SKM-1 treated with dmso at 0.1 percent for 144 hours (cell line): Measurements from ENCODE around the gene MDP1.
"Not testable (repeated sequence)": the region's sequence is repeated elsewhere in the genome, so short reads cannot be mapped to it uniquely, and the experiment has no call there.

Experiments
- DNase-seq: peaks from one replicate; lab custom pipeline; 2025; ENCODE audit not compliant: unreplicated experiment; lab: John Stamatoyannopoulos, UW

MDP1 gene

GRCh38 chr14:24251880-24252288 is 36.0 kb upstream of the MDP1 start:
- DNase-seq: no peak

GRCh38 chr14:24250354-24250753 is 34.5 kb upstream of the MDP1 start:
- no peak for DNase-seq

DNA sequence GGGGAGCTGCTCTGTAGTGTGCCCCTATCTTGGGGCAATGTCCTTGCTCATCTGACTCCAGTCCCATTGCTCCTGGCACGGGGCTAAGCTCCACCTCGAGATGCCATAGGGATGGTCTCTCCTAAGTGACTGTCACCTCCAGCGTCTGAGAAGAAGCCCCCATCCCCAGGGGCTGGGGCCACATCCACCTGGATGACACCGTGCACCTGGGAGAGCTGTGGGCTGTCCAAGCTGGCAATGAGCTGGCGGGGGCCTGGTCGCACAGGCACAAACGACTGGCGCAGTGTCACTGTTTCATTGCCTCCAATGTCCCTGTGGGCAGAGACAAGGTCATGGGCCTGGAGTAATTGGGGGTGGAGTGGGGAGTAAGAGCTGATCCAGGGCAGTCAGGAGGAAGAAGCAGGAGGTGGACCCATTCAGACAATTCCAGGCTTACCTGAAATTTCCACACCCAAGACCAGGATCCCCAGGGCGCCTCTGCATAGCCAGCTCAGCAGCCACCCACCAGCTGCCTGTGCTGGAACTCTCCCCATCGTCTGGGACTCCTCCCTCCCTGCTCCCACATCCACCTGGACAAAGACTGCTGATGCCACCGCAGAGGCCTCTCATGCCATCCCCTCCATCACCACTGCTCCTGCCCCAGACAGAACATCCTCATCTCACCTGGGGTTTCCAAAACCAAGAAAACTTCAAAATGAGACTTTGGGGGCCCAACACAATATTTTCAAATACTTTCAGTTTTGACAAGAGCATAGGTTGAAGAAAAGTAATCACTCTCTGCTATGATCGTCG is 33.6 kb upstream of the MDP1 start:
- DNase-seq: no peak

- DNase-seq: no peak
These were observed 31.6 kb upstream of the MDP1 start for GRCh38 chr14:24247422-24247821.

- no peak for DNase-seq
These were observed 30.9 kb upstream of the MDP1 start for GRCh38 chr14:24246765-24247212.

DNA sequence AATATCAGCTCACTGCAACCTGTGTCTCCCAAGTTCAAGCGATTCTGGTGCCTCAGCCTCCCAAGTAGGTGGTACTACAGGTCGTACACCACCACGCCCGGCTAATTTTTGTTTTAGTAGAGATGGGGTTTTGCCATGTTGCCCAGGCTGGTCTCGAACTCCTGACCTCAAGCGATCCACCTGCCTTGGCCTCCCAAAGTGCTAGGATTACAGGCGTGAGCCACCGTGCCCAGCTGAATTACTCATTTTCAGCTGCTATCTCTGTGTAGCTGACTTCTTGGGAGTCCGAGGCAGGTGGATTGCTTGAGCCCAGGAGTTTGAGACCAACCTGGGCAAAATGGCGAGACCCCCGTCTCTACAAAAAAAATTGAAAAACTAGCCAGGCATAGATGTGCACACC is 29.5 kb upstream of the MDP1 start:
- DNase-seq: not testable (repeated sequence)

DNA sequence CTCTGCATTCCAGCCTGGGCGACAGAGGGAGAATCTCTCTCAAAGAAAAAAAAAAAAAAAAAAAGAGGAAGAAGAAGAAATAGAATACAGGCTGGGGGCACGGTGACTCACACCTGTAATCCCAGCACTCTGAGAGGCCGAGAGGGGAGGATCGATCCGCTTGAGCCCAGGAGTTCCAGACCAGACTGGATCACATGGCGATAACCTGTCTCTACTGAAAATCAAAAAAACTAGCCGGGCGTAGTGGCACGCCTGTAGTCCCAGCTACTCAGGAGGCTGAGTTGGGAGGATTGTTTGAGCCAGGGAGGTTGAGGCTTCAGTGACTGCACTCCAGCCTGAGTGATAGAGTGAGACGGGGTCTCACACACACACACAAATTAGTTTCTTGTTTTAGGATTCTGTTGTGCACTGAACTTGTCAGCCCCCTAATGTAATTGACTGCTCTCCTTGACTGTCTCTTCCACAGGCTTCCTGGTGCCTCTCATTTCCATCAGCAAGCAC is 27.5 kb upstream of the MDP1 start:
- peak; percentile 9 for DNase-seq

- peak; percentile 80 for DNase-seq
These were observed 26.1 kb upstream of the MDP1 start for GRCh38 chr14:24241829-24242443.

- no peak for DNase-seq
These were observed 24.4 kb upstream of the MDP1 start for GRCh38 chr14:24240110-24240918.

- DNase-seq: no peak
These were observed 22.7 kb upstream of the MDP1 start for GRCh38 chr14:24238527-24239037.

GRCh38 chr14:24238123-24238522 is 22.3 kb upstream of the MDP1 start:
- no peak for DNase-seq

GRCh38 chr14:24237463-24237955 is 21.6 kb upstream of the MDP1 start:
- no peak for DNase-seq

DNA sequence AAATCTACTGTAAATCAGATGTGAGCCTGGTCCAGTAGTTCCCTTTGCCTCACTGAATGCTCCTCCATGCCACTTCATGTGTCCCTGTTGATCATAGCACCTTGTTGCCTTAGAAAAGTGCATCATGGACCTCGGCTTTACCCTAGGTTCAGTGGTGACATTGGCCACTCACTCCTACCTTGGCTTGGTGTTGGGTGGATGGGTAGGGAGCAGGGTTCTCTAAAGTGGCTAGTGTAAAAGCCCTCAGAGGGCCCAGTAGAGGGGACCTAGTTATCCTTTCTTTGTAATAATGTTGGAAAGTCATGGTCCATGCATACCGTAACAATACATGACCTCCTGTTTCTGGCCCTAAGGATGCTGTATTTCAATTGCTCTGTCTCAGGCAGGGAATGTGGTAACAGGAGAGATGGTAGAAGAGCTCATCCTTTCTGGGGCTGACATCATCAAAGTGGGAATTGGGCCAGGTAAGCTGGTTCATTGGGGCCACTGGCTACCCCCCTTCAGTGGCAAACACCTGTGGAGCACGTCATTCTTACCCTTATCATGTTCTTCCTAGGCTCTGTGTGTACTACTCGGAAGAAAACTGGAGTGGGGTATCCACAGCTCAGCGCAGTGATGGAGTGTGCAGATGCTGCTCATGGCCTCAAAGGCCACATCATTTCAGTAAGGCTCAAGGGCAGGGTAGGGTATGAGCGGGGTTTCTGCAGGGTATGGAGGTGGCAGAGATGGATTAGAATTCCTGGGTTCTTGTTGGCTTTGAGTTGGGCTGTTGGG is 21.0 kb upstream of the MDP1 start:
- DNase-seq: no peak

GRCh38 chr14:24235804-24236688 is 20.2 kb upstream of the MDP1 start:
- DNase-seq: no peak

DNA sequence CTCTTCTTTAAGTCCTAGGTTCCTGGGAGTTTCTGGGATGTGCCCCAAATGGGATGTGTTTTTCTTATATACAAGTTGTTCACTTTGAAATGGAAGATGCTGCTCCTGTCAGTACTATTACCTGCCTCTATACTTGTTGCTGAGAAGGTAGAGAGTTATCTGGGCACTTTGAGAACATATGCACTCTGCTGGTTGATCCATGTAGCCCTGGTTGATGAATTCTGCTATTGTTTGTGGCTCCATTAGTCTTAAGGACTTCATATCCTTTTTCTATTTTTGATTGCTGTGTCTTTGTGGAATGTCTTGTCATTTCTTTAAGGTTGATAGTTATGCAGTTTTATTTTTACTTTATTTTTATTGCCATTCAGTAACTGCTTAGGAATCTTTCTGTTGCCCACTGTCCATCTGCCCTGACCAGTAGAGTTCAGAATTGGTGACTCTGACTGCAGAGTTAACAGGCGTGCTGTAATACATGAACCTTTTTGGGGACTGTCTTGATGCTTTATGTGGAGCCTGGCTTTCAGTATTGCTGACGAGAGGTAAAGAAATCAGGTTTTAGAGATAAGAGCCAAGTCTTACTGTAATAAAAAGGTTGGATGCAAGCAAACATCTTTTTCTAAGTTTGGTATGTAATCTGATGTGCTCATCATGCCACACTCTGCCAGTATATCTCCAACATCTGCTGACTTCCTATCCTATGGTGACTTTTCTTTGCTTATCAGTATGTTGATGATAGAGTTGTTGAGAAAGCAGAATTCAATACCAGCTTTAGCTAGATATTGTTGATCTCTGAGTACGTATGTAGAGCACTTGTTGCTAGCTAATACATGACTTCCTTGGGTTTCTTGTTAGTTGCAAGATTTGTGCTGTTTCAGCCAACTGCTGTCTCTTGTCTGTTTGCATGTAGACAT is 18.5 kb upstream of the MDP1 start:
- no peak for DNase-seq

- no peak for DNase-seq
These were observed 17.6 kb upstream of the MDP1 start for GRCh38 chr14:24233538-24233866.

GRCh38 chr14:24232645-24233537 is 17.0 kb upstream of the MDP1 start, which contains the start of gene GMPR2:
GMPR2 (plus strand) TSS chr14:24232929; CDS start chr14:24233254, 325 bp downstream.
- no peak for DNase-seq
